Thyroid gland (tissue), 4 donors: ENCODE measurements around the gene SOCS4.

ENCODE experiments used
- CTCF ChIP-seq, 6 experiments: fragments of 200-600 bp in 3 of 6; fragments of 450-650 bp in 3 of 6; sonication (generic) in 3 of 6; IDR thresholded peaks; one replicate each; pipeline ENCODE4 v1.5.1; 2016 to 2019; ENCODE audit warnings: antibody characterized with exemption in 6 of 6, mild to moderate bottlenecking in 2 of 6, inconsistent platforms in 1 of 6, moderate library complexity in 1 of 6
- POLR2A ChIP-seq, 2 donors: fragments of 450-650 bp; IDR thresholded peaks; one replicate each; pipeline ENCODE4 v1.6.1; 2017; ENCODE audit warnings: antibody characterized with exemption in 2 of 2, mild to moderate bottlenecking in 2 of 2, moderate library complexity in 1 of 2

GRCh38 chr14:55026441-55026792, 619 bp upstream of the SOCS4 start:
- TF ChIP-seq CTCF (IDR thresholded peaks at IDR 0.05) (no peak), POLR2A (IDR thresholded peaks at IDR 0.05) (no peak)
